Stimulated activated naive CD8-positive, alpha-beta T cell treated with anti-CD3 and anti-CD28 coated beads, Interleukin-15, amount 100 ng/mL, for 72 hours (primary cell): ENCODE data around the gene NOC2L.
"Not testable (repeated sequence)": the region's sequence is repeated elsewhere in the genome, so short reads cannot be mapped to it uniquely, and the experiment has no call there.

Experiments used
- ATAC-seq: fragments of 150-1000 bp; cut with Tn5 transposase; 2 replicates; pipeline ENCODE4 v1.10.0; 2021; ENCODE audit warnings: mild to moderate bottlenecking, moderate library complexity
- DNase-seq, 2 donors: peaks; one replicate each; pipeline ENCODE4 v3.0.0; 2021 to 2022
- H3K27ac Mint-ChIP-seq, 2 donors: one replicate each; pipeline ENCODE4 v1.8.0; 2022; ENCODE audit warnings: mild to moderate bottlenecking in 2 of 2, mixed read lengths in 2 of 2, moderate library complexity in 2 of 2
- H3K27me3 Mint-ChIP-seq: one replicate; pipeline ENCODE4 v1.8.0; 2022; ENCODE audit warnings: mixed read lengths
- H3K4me1 Mint-ChIP-seq: one replicate; pipeline ENCODE4 v1.8.0; 2022; ENCODE audit warnings: mild to moderate bottlenecking, mixed read lengths
- H3K4me3 Mint-ChIP-seq, 2 donors: one replicate each; pipeline ENCODE4 v1.8.0; 2022; ENCODE audit warnings: mild to moderate bottlenecking in 2 of 2, mixed read lengths in 2 of 2, moderate library complexity in 1 of 2
- H3K9me3 Mint-ChIP-seq, 2 donors: one replicate each; pipeline ENCODE4 v1.8.0; 2022; ENCODE audit warnings: mixed read lengths in 2 of 2

The NOC2L gene

DNA sequence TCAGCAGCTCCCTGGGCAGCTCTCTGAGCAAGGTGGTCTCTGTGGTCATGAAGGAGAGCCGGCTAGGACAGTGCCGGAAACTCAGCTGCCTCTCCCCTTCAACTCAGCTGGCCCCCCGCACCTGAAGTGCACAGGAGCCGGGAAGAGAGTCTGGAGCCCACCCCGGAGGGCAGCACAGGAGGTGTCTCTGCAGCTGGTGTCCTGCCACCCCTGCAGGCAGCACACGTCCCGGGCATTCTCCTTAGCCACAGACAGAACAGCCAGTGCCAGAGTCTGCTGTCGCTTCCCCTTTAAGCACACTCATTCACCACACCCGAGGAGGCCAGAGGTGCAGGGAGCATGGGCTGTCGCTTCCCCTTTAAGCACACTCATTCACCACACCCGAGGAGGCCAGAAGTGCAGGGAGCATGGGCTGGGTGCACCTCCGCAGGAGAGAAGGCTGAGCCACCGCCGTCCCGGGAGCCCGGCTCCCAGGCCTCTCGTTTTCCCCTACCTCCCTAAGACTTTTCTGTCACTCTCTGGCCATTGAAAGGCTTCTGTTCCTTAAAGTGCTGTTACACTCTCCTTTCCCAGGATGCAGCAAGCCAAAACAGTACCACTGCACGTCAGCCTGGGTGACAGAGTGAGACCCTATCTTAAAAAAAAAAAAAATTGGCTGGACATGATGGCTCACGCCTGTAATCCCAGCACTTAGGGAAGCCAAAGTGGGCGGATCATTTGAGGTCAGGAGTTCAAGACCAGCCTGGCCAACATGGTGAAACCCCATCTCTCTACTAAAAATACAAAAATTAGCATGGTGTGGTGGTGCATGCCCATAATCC, 52.2 kb downstream of the NOC2L start:
- no peak overlapping the region for H3K27ac Mint-ChIP-seq
- peak in 1 of 2 donors; percentile 10 for DNase-seq
- H3K4me3 Mint-ChIP-seq, result peak overlapping the region in 1 of 2 donors; percentile 1
- peaks cover 70% of the 10 kb centered on the region for H3K27me3 Mint-ChIP-seq
- ATAC-seq, result no peak
- H3K9me3 Mint-ChIP-seq, result no peaks in the 10 kb centered on the region
- H3K4me1 Mint-ChIP-seq, result peaks cover 29% of the 10 kb centered on the region

DNA sequence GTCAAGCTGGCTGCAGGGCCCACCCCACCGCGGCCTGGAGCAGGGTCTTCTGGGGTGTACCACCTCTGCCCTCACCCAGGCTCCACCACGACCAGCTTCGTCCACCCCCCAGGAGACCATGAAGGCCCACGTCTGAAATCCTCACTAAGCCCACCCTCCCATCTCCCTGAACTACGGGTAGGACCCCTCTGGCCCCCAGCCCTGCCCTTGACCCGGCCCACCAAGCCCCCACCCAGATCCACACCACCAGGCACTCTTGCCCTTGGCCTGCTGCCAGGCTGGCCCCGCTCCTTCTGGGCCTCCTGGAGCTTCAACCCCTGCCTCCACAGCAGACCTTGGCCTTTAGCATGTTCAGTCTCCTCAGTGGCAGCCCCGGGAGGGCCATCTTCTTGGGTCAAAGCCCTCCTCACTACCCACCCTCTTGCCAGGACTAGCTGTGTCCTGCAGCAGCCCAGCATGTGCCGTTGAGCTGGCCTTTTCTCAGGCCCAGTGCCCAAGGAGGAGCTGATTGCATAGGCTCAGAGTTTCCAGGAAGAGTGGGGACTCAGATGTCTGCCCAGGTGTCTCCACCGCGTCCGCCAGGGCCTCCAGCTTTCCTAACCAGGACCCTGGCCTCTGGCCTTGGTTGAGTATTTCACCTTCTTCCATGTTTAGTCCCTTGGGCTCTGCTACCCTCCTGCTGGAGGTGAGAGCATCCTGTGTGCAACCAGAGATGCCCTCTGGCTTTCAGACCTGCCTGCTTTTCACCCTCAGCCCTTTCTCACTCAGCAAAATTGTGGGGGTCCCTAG, 53.1 kb downstream of the NOC2L start:
- no peaks in the 10 kb centered on the region for H3K9me3 Mint-ChIP-seq
- ATAC-seq (no peak), DNase-seq (peak in 1 of 2 donors; percentile 9)
- H3K4me3 Mint-ChIP-seq, result peak overlapping the region in 1 of 2 donors; percentile 1
- H3K27me3 Mint-ChIP-seq, result peaks cover 67% of the 10 kb centered on the region
- H3K4me1 Mint-ChIP-seq, result peaks cover 25% of the 10 kb centered on the region
- no peak overlapping the region for H3K27ac Mint-ChIP-seq

DNA sequence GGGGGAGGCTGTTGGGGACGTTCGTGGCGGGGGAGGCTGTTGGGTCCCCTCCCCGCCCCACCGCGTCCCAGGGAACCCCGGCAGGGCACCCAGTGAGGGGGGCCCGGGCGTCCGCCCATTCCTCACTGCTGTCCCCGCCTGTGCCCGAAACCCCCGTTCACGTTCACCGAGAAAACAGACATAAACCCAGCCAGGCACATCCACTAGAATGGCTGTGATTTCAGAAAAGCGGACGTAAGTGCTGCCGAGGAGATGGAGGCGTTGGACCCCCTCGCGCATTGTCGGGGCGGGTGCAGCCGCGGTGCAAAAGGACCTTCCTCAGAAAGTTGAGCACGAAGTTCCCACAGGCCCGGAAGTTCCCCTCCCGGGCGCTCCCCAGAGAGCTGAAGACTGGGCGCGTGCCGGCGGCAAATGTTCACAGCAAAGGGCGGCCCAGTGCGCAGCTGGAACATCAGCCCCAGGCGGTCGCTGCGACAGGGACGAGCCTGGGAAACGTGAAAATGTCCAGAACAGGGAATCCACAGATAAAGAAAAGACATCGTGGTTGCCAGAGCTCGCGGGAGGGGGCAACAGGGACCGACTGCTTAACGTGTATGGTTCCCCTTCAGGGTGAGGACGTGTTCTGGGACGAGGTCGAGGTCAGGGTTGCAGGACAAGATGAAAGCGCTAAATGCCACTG, 53.8 kb downstream of the NOC2L start:
- DNase-seq, result peak in 1 of 2 donors; percentile 15
- Mint-ChIP-seq H3K4me1 (peaks cover 19% of the 10 kb centered on the region), H3K27ac (no peak overlapping the region), H3K27me3 (peaks cover 67% of the 10 kb centered on the region), H3K4me3 (peak overlapping the region; percentile 80 to 81), H3K9me3 (no peaks in the 10 kb centered on the region)
- ATAC-seq, result peak; percentile 11

DNA sequence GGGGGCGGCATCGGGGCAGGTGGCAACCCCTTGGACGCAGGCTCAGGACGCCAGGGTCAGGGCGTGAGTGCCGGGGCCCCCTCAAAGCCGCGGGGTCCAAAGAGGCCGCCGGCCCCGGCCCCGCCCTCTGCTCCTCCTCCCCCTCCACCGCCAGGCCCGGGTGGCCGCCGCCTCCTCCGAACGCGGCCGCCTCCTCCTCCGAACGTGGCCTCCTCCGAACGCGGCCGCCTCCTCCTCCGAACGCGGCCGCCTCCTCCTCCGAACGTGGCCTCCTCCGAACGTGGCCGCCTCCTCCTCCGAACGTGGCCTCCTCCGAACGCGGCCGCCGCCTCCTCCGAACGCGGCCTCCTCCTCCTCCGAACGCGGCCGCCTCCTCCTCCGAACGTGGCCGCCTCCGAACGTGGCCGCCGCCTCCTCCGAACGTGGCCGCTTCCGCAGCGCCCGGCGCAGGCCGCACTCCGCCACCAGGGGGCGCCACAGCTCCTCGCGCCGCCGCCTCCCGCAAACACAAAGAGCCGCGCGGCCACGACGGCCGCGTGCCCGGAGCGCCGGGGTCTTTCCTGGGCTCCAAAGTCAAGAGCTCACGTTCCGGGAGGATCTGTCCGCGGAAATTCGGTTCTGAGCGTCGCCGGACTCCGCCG, 54.6 kb downstream of the NOC2L start:
- Mint-ChIP-seq H3K27ac (peak overlapping the region; percentile 27 to 63), H3K4me1 (peaks cover 19% of the 10 kb centered on the region), H3K4me3 (peak overlapping the region; percentile 80 to 81), H3K27me3 (peaks cover 74% of the 10 kb centered on the region), H3K9me3 (no peaks in the 10 kb centered on the region)
- DNase-seq (peak; percentile 85 to 92), ATAC-seq (peak; percentile 88)

DNA sequence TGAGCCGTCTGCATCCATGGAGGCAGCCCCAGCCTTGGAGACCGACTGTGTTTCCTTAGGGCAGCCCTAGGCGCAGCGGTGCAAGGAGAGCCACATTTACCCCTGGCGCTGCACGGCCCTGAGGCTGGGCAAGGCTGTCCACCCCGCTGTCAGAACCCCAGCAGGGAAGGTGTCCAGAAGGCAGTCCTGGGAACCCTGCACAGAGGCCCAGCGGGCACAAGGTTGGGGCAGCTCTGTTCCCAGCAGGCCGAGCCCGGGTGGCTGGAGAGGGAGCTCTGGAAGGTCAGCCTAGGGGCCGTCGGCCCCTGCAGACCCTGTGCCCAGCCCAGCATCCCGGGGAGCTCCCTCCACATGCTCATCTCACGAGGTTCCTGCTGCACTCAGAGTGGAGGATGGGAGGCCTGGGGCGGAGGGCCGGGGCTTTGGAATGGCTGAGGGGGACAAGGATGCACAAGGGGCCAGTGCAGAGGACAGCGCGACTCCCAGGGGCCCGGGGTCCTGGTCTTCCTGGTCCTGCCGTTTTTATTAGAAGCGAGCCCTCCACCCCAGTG, 55.3 kb downstream of the NOC2L start:
- H3K4me3 Mint-ChIP-seq, result peak overlapping the region; percentile 51 to 63
- DNase-seq (peak in 1 of 2 donors; percentile 10), ATAC-seq (no peak)
- no peak overlapping the region for H3K27ac Mint-ChIP-seq
- peaks cover 0 to 1% of the 10 kb centered on the region in 2 donors for H3K9me3 Mint-ChIP-seq
- peaks cover 80% of the 10 kb centered on the region for H3K27me3 Mint-ChIP-seq
- H3K4me1 Mint-ChIP-seq, result peaks cover 20% of the 10 kb centered on the region

DNA sequence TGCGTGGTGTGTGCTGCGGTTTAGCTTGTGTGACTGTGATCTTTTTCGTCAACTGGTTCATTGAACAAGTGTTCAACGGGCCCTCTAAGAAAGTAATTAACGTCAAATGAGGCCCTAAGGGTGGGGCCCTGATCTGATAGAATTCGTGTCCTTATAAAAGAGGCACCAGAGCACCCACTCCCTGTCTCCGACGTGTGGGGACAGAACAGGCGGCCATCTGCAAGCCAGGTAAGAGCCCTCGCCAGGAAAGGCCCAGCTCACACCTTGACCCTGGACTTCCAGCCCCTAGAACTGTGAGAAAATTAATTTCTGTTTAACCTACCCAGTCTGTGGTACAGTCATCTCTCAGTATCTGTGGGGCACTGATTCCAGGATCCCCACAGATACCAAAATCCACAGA, 55.8 kb downstream of the NOC2L start:
- Mint-ChIP-seq H3K27me3 (peaks cover 82% of the 10 kb centered on the region), H3K27ac (no peak overlapping the region), H3K4me3 (peak overlapping the region; percentile 4 to 63), H3K9me3 (peaks cover 4 to 6% of the 10 kb centered on the region in 2 donors), H3K4me1 (peaks cover 25% of the 10 kb centered on the region)
- ATAC-seq, result no peak
- no peak for DNase-seq

DNA sequence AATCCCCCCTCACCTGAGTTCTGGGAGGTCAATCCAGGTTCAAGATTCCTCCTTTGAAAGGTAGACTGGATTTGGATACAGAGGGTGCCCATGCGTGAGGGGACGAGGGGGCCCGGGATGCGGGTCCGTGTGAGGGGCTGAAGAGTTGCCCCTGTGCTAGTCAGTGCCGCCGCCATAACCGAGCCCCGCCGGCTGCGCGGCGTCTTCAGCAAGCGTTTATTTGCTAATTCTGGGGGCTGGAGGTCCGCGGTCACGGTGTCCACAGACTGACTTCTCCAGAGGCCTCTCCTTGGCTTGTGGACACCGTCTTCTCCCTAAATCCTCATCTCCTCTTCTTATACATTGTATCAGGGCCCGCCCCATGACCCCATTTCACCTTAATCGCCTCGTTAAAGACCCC, 56.3 kb downstream of the NOC2L start:
- Mint-ChIP-seq H3K4me3 (no peak overlapping the region), H3K4me1 (peaks cover 30% of the 10 kb centered on the region), H3K9me3 (peaks cover 10 to 11% of the 10 kb centered on the region in 2 donors), H3K27me3 (peaks cover 82% of the 10 kb centered on the region), H3K27ac (no peak overlapping the region)
- ATAC-seq (no peak), DNase-seq (peak in 1 of 2 donors; percentile 7)

DNA sequence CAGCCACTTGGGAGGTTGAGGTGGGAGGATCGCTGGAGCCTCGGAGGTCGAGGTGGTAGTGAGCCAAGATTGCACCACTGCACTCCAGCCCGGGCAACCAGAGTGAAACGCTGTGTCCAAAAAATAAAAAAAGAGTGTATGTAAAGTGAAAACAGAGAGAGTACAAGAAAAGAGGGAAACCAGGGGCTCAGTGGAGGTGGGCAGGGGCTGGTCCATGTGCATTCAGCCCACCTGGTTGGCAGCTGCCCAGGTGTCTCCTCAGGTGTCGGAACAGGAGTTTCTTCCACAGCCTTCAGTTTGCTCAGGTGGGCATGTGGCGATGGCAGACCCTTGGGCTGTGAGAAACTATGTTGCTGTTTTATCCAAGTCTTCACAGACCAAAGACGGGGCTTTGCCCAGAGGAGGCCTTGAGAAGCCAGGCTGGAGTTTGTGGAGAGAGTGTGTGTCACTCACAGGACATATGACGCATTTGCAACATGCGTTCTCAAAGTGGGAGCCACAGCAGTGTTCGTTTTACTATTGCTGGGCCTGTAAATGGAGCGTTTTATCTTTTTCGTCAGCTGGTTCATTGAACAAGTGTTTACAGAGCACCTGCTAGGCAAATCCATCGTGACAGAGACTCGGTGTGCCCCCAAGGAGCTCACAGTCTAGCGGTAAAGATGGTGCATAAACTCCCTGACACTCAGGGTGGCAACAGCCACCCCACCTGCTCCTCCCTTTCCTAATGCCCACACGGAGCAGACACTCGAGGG, 57.8 kb downstream of the NOC2L start:
- no peak overlapping the region for H3K4me3 Mint-ChIP-seq
- DNase-seq (no peak), ATAC-seq (no peak)
- peaks cover 13 to 16% of the 10 kb centered on the region in 2 donors for H3K9me3 Mint-ChIP-seq
- H3K27me3 Mint-ChIP-seq, result peaks cover 82% of the 10 kb centered on the region
- H3K4me1 Mint-ChIP-seq, result peaks cover 27% of the 10 kb centered on the region
- no peak overlapping the region for H3K27ac Mint-ChIP-seq

DNA sequence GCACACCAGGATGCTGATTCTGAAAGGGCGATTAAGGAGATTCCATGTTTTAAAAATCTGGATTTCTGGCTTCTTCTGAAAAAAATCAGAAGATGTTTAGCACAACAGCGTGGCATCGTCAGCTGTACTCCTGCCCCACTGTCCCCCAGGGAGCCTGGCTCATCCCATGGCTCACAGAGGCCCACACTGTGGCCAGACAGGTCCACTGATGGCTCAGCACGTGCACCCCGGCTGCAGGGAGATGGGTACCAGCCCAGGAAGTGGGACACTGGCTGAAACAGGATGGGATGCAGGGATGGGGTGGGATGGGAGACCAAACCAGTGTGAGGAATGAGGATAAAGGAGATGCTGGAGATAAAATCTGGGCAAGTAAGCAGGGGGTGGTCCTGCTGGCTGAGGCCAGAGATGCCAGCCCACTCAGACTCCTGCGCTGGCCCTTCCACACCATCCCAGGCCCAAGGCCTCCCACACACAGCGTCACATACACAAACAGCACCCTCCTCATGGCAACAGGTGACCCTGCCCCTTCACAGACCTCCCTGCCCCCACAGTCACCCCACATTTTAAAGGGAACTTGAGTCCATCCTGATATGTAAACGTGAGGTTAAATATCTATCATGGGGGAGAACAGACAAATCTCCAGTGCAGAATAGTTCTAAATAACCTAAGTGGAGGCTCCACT, 59.3 kb downstream of the NOC2L start:
- H3K4me1 Mint-ChIP-seq, result peaks cover 16% of the 10 kb centered on the region
- H3K27ac Mint-ChIP-seq, result no peak overlapping the region
- DNase-seq (peak in 1 of 2 donors; percentile 6), ATAC-seq (no peak)
- no peak overlapping the region for H3K4me3 Mint-ChIP-seq
- peaks cover 13 to 16% of the 10 kb centered on the region in 2 donors for H3K9me3 Mint-ChIP-seq
- H3K27me3 Mint-ChIP-seq, result peaks cover 80% of the 10 kb centered on the region

DNA sequence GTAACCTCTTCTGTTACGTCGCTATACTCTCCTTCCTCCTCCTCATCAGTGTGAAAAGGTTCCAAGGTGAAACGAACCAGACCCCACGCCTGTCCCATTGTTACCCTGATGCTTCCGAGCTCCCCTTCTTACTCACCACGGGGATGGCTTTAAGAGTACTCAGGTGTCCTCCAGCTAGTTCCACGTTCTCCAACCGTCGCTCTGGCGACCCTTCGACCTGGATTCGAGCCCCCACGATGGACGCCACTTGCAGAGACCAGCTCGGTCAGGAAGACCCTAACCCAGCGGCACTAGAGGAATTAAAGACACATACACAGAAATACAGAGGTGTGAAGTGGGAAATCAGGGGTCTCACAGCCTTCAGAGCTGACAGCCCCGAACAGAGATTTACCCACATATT, 61.1 kb downstream of the NOC2L start:
- ATAC-seq, H3K27ac Mint-ChIP-seq: not testable (repeated sequence)
- peaks cover 68% of the 10 kb centered on the region for H3K27me3 Mint-ChIP-seq
- H3K4me1 Mint-ChIP-seq, result peaks cover 12% of the 10 kb centered on the region
- DNase-seq, result peak in 1 of 2 donors; percentile 8
- peak overlapping the region in 1 of 2 donors; percentile 7 for H3K4me3 Mint-ChIP-seq
- peaks cover 13 to 16% of the 10 kb centered on the region in 2 donors for H3K9me3 Mint-ChIP-seq

DNA sequence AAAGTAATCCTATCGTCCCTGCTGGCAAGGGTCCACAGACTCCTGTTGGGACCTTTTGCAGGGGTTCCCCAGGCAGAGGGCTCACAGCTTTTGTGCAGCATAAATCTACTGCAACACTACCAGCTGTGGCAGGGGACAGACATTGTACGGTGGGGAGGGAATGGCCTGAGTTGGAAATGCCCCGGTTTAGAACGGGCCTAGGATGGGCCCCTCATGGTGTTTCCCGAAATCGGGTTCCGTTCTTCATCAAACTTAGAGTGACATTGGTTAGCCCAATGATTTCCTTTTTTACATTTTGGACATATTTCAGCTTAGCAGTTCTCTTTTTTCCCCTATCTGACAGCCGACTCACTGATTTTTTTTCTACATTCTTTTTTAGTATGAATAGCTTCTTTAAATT, 61.8 kb downstream of the NOC2L start:
- Mint-ChIP-seq H3K4me1 (peaks cover 12% of the 10 kb centered on the region), H3K27ac (no peak overlapping the region), H3K27me3 (peaks cover 66% of the 10 kb centered on the region), H3K9me3 (peaks cover 13 to 16% of the 10 kb centered on the region in 2 donors), H3K4me3 (no peak overlapping the region)
- no peak for ATAC-seq
- no peak for DNase-seq
